Muscle layer of duodenum (tissue), 2 donors: ENCODE results near the gene ARHGEF17.

Experiments used
- H3K27ac ChIP-seq: one replicate; pipeline ENCODE4 v1.7.0; 2013; ENCODE audit warnings: mild to moderate bottlenecking, low read length
- H3K27me3 ChIP-seq: one replicate; pipeline ENCODE4 v1.7.0; 2013; ENCODE audit warnings: low read depth, mild to moderate bottlenecking, control low read depth, low read length
- H3K36me3 ChIP-seq, 2 donors: one replicate each; pipeline ENCODE4 v1.7.0; 2013; ENCODE audit warnings: low read length in 2 of 2, control low read depth in 1 of 2, mild to moderate bottlenecking in 1 of 2; ENCODE audit not compliant: insufficient read depth in 2 of 2, control insufficient read depth in 1 of 2
- H3K4me1 ChIP-seq, 2 donors: one replicate each; pipeline ENCODE4 v1.7.0; 2013; ENCODE audit warnings: low read length in 2 of 2, mild to moderate bottlenecking in 2 of 2, control low read depth in 1 of 2, moderate library complexity in 1 of 2; ENCODE audit not compliant: insufficient read depth in 2 of 2, control insufficient read depth in 1 of 2
- H3K4me3 ChIP-seq, 2 donors: one replicate each; pipeline ENCODE4 v1.7.0; 2013; ENCODE audit warnings: low read length in 2 of 2, low read depth in 1 of 2, mild to moderate bottlenecking in 1 of 2
- H3K9me3 ChIP-seq, 2 donors: one replicate each; pipeline ENCODE4 v1.7.0; 2013; ENCODE audit warnings: low read length in 2 of 2, control low read depth in 1 of 2, mild to moderate bottlenecking in 1 of 2; ENCODE audit not compliant: control insufficient read depth in 1 of 2
- donor health status: healthy.

Gene ARHGEF17

DNA sequence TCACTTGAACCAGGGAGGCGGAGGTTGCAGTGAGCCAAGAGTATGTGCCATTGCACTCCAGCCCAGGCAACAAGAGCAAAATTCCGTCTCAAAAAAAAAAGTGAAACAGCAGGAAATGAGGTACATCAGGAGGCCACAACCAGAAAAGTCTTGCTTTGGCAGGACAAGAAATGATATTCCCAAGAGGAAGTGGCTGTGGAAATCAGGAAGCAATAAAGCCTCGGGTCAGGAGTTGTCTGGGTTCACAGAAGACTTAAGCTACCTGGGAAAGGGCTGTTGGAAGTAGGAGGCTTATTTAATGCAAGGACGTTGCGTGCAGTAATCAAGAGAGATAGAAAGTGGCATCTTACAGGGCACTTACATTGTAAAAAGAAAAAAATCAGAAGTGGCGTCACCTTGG lies 58.9 kb downstream of the ARHGEF17 start:
- Histone ChIP-seq H3K4me3 (no peak overlapping the region), H3K36me3 (peaks cover 20 to 59% of the 10 kb centered on the region in 2 donors), H3K4me1 (no peaks in the 10 kb centered on the region), H3K9me3 (no peaks in the 10 kb centered on the region), H3K27me3 (no peaks in the 10 kb centered on the region), H3K27ac (no peak overlapping the region)

DNA sequence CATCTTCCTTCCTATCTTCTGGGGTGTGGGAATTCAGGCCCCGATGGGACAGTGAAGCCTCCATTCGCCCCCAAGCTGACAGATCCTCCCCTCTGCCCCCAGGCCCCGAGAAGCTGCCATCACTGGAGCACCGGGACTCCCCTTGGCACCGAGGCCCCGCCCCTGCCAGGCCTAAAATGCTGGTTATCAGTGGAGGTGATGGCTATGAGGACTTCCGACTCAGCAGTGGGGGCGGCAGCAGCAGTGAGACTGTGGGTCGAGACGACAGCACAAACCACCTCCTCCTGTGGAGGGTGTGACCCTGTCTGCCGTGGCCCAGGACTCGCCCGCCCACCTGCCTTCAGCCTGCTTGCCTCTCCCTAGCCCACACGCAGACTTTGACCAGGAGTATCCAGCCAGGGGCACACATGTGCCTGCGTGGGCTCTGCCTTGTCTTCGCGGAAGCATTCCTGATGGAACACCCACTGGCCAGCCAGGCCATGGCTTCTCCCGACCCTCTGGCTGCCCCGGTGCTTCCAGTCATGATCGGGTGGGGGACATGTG lies 59.5 kb downstream of the ARHGEF17 start:
- H3K27ac ChIP-seq: no peak overlapping the region
- H3K4me1 ChIP-seq: no peaks in the 10 kb centered on the region
- H3K36me3 ChIP-seq: peaks cover 18 to 53% of the 10 kb centered on the region in 2 donors
- no peaks in the 10 kb centered on the region for H3K9me3 ChIP-seq
- no peak overlapping the region for H3K4me3 ChIP-seq
- no peaks in the 10 kb centered on the region for H3K27me3 ChIP-seq

DNA sequence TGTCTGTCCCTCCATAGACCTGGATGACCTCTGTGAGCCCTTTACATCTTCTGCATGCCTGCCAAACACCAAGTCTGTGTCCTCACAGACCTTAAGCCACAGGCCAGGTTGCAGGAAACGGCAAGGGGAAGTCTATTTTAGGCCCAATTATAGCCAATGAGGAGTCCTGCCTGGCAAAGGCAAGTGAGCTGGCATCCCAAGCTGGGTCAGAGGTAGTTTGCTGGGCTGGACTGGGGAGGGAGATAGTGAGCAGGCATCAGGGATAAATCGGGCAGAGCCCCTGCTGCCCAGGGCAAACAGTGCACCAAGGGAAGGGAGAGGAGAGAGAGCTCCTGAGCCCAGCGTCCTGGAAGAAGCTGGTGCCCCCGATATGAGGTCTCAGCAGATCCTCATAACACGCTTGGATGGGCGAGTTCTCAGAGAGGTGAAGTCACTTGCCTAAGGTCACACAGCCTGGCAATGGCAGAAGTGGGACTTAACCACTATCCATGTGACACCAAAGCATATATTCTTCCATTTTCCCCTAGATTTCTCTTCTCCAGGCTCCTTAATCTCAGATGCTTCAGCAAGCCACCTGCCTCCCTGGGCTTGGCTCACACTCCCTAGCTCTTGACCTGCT lies 64.4 kb downstream of the ARHGEF17 start:
- H3K4me1 ChIP-seq: peaks cover 0 to 3% of the 10 kb centered on the region in 2 donors
- no peak overlapping the region for H3K27ac ChIP-seq
- no peak overlapping the region for H3K4me3 ChIP-seq
- peaks cover 0 to 11% of the 10 kb centered on the region in 2 donors for H3K36me3 ChIP-seq
- no peaks in the 10 kb centered on the region for H3K9me3 ChIP-seq
- no peaks in the 10 kb centered on the region for H3K27me3 ChIP-seq

DNA sequence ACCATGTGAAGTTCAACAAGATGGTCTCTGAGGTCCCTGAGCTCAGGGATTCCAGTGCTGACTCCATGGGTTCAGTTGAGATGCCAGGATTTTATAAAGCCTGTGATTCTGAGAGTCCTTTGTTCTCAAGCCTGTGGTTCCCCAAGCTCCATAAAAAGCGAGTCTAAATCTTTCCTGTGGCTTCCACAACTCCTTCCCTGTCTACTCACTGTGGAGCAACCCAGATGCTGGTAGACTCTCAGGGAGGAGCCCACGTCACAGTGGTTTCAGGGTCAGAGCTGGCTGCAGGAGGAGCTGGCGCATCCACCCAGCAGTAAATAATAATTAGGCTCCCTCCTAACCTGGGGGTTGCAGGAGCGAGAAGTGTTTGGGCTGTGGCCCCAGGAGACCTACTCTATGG lies 66.1 kb downstream of the ARHGEF17 start:
- Histone ChIP-seq H3K27ac (no peak overlapping the region), H3K4me1 (peaks cover 3 to 4% of the 10 kb centered on the region in 2 donors), H3K36me3 (no peaks in the 10 kb centered on the region), H3K4me3 (no peak overlapping the region), H3K9me3 (no peaks in the 10 kb centered on the region), H3K27me3 (no peaks in the 10 kb centered on the region)

- H3K36me3 ChIP-seq: no peaks in the 10 kb centered on the region
- H3K4me3 ChIP-seq: peak overlapping the region in 1 of 2 donors; percentile 70
- H3K27ac ChIP-seq: no peak overlapping the region
- H3K9me3 ChIP-seq: no peaks in the 10 kb centered on the region
- peaks cover 3 to 4% of the 10 kb centered on the region in 2 donors for H3K4me1 ChIP-seq
- H3K27me3 ChIP-seq: no peaks in the 10 kb centered on the region
Observed at GRCh38 chr11:73375830-73376159, 67.7 kb downstream of the ARHGEF17 start.

DNA sequence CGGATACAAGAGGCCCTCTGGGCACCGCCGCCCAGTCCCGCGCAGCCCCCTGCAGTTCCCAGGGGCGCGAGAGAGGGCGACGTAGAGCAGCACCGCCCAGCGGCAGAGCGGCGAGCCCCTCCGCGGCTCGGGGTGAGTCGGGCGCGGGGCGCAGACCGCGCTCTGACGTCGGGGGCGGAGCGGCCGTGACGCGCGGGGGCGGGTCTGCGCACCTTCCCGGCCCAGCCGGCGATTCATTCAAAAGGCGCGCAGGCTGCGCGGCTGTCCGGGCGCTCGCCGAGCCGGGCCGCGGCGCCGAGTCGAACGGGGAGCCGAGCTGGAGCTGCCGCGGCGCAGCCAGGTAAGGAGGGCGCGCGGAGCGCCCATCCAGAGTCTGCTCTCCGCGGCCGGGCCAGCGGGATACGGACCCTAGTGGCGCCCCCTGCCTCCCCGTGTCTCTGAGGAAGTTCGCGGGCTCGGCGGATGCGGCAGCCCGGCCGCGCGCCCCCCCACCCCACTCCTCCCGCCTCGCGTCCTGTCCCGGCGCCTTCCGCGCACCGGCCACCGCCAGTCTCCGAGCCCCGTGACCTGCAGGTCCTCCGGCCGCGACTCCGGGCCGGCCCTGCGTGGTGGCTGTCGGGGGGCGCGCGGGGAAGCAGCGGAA lies 68.2 kb downstream of the ARHGEF17 start, which contains the start of gene RELT:
Gene RELT (plus strand): TSS at position 240 of the 643 bp plus-strand sequence. CDS start 12,738 bp downstream, outside the sequence.
- no peaks in the 10 kb centered on the region for H3K36me3 ChIP-seq
- peak within 1 kb of the TSS; percentile 46 to 70 for H3K4me3 ChIP-seq
- no peaks in the 10 kb centered on the region for H3K9me3 ChIP-seq
- H3K27ac ChIP-seq: no peak within 1 kb of the TSS
- H3K27me3 ChIP-seq: no peaks in the 10 kb centered on the region
- peaks cover 3 to 4% of the 10 kb centered on the region in 2 donors for H3K4me1 ChIP-seq

DNA sequence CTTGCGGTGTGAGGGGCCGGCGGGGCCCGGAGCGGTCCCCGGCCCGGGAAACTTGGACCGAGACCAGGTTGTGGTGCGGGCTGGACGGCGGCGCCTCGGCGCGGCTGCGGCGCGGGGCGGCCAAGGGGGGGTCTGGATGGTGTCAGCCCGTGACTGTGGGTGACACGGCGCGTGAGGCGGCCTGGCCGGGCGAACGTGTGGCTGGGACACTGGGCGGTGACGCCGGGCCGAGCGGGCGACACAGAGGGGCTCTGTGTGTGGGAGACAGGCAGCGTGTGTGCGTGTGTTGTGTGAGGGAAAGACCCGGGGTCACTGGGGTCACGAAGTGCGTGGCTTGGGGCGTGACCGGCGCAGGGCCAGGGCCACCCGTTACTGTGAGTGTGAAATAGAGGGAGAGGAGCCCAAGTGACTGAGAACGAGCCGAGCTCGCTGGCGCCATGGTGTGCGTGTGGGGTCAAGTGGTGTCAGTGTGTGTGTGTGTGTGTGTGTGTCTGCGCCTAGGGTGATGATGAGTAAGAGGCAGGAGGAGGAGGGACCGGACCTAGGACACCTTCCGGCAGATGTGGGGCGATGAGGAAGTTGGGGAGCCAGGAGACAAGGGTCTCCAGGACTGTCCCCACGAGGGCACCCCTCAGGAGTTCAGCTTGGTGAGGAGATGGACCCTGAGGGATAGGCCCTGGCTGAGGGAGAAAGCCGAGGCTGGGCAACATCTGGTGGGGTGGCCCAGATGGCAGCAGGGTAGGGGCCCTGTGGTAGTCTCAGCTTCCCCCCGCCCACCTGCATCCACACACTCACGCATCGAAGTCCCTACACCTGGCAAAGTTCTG lies 68.9 kb downstream of the ARHGEF17 start:
- peaks cover 3 to 4% of the 10 kb centered on the region in 2 donors for H3K4me1 ChIP-seq
- H3K4me3 ChIP-seq: peak overlapping the region; percentile 46 to 70
- H3K27me3 ChIP-seq: no peaks in the 10 kb centered on the region
- no peak overlapping the region for H3K27ac ChIP-seq
- H3K9me3 ChIP-seq: no peaks in the 10 kb centered on the region
- no peaks in the 10 kb centered on the region for H3K36me3 ChIP-seq

GRCh38 chr11:73379189-73379880 lies 71.3 kb downstream of the ARHGEF17 start:
- Histone ChIP-seq H3K36me3 (no peaks in the 10 kb centered on the region), H3K27me3 (no peaks in the 10 kb centered on the region), H3K27ac (no peak overlapping the region), H3K4me1 (peaks cover 3 to 20% of the 10 kb centered on the region in 2 donors), H3K9me3 (no peaks in the 10 kb centered on the region), H3K4me3 (no peak overlapping the region)

DNA sequence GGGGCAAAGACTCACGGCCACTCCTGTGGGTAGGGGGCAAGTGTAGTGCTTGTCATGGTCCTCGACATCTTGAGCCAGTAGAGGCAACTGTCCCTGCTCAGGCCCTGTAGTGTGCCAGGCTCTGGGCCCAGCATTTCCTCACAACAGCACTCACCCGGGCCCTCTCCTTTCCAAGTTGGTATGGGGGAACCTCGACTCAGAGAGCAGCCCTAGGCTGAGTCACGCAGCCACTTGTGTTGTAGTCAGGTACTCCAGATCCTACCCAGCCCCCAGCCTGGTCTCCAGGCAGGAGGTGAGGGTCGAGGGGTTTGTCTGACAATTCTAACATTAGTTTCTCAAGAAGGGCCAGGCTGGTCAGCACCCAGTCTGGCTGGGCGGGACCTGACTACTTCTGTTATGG lies 72.3 kb downstream of the ARHGEF17 start:
- no peaks in the 10 kb centered on the region for H3K36me3 ChIP-seq
- no peaks in the 10 kb centered on the region for H3K27me3 ChIP-seq
- peak overlapping the region; percentile 16 for H3K27ac ChIP-seq
- H3K4me3 ChIP-seq: no peak overlapping the region
- peaks cover 3 to 21% of the 10 kb centered on the region in 2 donors for H3K4me1 ChIP-seq
- no peaks in the 10 kb centered on the region for H3K9me3 ChIP-seq

DNA sequence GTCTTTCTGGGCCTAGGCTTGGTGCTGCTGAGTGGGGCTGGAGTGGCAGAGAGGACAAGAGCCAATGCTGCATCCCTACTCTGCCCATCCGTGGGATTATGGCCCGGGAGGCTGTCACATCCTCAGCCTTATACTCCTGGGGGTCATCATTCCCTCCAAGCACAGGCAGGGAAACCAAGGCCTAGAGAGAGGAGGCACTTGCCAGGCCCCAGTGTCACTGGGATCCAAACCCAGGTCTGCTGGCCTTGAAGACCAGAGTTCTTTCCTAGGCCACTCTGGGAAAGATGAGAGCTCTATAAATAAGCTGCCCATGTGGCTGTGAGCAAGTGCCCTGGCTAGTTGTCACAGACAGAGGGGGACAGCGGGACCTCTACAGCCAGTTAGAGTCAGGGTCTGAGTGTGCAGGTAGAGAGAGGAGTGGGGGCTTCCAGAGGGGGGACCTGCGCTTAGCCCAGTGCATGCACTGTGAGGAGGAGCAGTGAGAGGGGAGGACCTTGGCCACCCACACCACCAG lies 72.9 kb downstream of the ARHGEF17 start:
- H3K4me1 ChIP-seq: peaks cover 0 to 21% of the 10 kb centered on the region in 2 donors
- no peaks in the 10 kb centered on the region for H3K36me3 ChIP-seq
- peak overlapping the region; percentile 16 for H3K27ac ChIP-seq
- no peaks in the 10 kb centered on the region for H3K9me3 ChIP-seq
- no peaks in the 10 kb centered on the region for H3K27me3 ChIP-seq
- H3K4me3 ChIP-seq: no peak overlapping the region
